ENCODE data around the gene PRSS50. TPM values are rescaled to one million over a fixed set of nuclear protein-coding genes. Genes with fewer than 3 reads are reported as not detected.

The PRSS50 gene
- total and polyA plus RNA-seq, 3 donors from 2014 or later, result 0.92 to 6.2 (median 3.8) TPM

DNA sequence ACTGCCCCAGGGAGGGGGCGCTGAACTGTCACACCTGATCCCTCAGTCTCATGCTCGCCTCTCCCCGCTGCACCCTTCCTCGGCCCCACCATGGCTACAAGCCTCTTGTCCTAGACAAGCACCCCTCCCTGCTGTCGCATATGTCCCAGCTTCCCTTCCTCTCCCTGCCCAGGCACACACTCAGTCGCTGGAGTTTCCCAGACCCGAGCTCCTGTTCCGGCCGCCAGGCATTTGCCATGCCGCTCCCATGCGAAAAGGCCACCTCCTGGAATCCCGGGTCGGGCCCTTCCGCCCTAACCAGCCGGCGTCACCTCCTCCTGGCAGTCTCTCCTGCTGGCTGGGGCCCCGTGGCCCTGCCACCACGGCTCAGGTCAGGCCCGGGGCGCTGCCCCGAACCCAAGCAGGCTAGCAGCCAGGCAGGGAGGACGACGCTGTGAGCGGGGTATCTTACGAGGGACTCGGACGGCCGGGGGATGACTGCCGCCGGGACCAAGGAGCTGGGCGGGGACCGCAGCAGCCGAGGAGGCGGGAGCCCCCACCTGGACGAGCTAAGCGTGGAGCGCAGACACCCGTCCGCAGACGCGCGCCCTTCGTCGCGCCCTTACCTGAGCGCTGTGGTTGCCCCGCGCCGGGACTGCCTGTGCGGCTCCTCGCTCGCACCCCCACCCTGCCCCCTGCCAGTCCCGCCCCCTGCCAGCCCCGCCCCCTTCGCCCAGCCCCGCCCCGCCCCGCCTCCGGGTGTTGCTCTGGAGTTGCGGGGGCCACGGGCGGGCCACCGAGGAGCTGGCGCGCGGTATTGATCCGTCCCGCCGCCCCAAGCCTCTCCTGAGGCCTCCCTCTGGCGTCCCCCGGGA lies 24.4 kb downstream of the PRSS50 start, which contains the start of gene ALS2CL:
ALS2CL (minus strand) TSS at position 642 of the 854 bp plus-strand sequence. CDS start 4,239 bp downstream, outside the sequence.
- Histone ChIP-seq H3K27ac (peak within 1 kb of the TSS; percentile 42 to 71), H3K36me3 (ENCODE audit: low read depth, missing control alignments) (no peaks in the 10 kb centered on the region), H3K27me3 (no peaks in the 10 kb centered on the region), H3K4me3 (peak within 1 kb of the TSS; percentile 61 to 68), H3K4me1 (peaks cover 41% of the 10 kb centered on the region), H3K9me3 (no peaks in the 10 kb centered on the region)
- intact Hi-C loops (cut with DNase I; ENCODE audit: low total_unique reads), result no loop called here
- WGBS, 2 donors, result 3% methylated on average over 13 to 45 of the region's 71 CpGs
- TF ChIP-seq, protein P1, sequence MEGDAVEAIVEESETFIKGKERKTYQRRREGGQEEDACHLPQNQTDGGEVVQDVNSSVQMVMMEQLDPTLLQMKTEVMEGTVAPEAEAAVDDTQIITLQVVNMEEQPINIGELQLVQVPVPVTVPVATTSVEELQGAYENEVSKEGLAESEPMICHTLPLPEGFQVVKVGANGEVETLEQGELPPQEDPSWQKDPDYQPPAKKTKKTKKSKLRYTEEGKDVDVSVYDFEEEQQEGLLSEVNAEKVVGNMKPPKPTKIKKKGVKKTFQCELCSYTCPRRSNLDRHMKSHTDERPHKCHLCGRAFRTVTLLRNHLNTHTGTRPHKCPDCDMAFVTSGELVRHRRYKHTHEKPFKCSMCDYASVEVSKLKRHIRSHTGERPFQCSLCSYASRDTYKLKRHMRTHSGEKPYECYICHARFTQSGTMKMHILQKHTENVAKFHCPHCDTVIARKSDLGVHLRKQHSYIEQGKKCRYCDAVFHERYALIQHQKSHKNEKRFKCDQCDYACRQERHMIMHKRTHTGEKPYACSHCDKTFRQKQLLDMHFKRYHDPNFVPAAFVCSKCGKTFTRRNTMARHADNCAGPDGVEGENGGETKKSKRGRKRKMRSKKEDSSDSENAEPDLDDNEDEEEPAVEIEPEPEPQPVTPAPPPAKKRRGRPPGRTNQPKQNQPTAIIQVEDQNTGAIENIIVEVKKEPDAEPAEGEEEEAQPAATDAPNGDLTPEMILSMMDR (IDR thresholded peaks at IDR 0.05), result no peak
- no peak for TF ChIP-seq POLR2A (IDR thresholded peaks at IDR 0.05)
- DNase-seq, result peak; percentile 58

DNA sequence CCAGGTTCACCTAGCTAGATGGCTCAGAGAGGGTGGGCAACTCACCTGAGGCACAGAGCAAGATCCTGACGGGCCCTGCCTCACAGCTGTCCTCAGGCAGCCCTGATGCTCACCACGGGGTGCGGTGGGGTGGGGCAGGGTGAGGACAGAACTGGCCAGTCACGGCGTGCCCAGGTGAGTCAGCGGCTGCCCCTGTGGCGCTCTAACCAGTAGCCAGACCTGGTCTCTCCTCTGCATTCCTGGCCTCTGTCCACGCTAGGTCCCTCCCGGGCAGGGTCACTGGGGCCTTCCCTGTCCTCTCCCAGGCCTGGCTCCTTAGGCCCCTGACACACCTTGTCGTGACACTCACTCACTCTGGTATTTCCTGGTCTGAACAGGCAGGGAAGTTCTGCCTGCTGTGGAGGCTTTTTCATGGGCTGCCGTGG lies 25.1 kb downstream of the PRSS50 start:
- intact Hi-C loops (cut with DNase I; ENCODE audit: low total_unique reads), result no loop called here
- 61 to 70% methylated on average over 5 to 11 of the region's 11 CpGs for WGBS, 2 donors
- H3K36me3 ChIP-seq (ENCODE audit: low read depth, missing control alignments), result no peaks in the 10 kb centered on the region
- no peaks in the 10 kb centered on the region for H3K9me3 ChIP-seq
- H3K4me3 ChIP-seq, result peak overlapping the region in 1 of 2 donors; percentile 68
- H3K27ac ChIP-seq, result no peak overlapping the region
- H3K4me1 ChIP-seq, result peaks cover 41% of the 10 kb centered on the region
- H3K27me3 ChIP-seq, result no peaks in the 10 kb centered on the region
- DNase-seq, result no peak
- TF ChIP-seq, protein P1 (IDR thresholded peaks at IDR 0.05), result no peak
- no peak for TF ChIP-seq POLR2A (IDR thresholded peaks at IDR 0.05)

DNA sequence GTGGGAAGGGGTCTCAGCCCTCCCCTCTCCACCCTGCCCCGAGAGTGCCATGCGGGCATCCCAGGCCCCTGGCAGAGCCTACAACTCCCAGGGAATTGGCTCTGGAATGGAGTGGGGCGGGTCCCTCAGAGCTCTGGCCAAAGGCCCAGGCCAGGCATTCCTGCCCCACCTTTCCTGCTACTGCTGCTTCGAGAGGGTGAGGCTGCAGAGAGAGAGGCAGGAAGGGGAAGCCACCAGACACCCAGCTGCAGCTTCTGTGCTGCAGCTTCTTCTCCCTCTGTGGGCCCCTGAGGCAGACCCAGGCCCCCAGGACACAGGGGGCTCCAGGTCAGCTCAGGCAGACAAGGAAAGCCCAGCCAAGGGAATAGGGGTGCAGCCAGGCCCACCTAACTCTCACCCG lies 26.9 kb downstream of the PRSS50 start:
- no peak overlapping the region for H3K27ac ChIP-seq
- no peak for DNase-seq
- no peaks in the 10 kb centered on the region for H3K27me3 ChIP-seq
- intact Hi-C loops (cut with DNase I; ENCODE audit: low total_unique reads), result no loop called here
- WGBS, 2 donors, result 88 to 94% methylated on average over 4 to 5 of the region's 5 CpGs
- no peaks in the 10 kb centered on the region for H3K36me3 ChIP-seq (ENCODE audit: low read depth, missing control alignments)
- no peaks in the 10 kb centered on the region for H3K9me3 ChIP-seq
- no peak overlapping the region for H3K4me3 ChIP-seq
- H3K4me1 ChIP-seq, result peaks cover 27% of the 10 kb centered on the region
- TF ChIP-seq, protein P1 (IDR thresholded peaks at IDR 0.05), result no peak
- no peak for TF ChIP-seq POLR2A (IDR thresholded peaks at IDR 0.05)

DNA sequence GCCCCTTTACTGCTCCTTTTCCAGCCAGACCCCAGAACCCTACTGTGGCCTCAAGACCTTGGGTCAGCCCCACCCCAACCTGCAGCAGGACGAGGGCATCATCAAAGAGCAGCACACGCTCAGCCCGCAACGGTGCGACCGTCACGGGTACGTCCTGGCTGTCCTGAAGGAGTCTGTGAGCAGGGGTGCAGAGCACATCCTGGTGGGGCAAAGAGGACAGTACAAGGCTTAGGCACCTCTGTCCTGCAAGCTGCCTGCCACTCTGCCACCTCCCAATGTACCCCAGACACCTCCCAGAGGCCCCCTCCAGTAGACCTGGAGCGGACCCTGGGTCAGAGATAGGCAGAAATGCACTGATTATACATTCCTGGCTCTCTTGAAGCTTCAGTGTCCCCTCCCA lies 32.2 kb downstream of the PRSS50 start:
- H3K36me3 ChIP-seq (ENCODE audit: low read depth, missing control alignments), result no peaks in the 10 kb centered on the region
- no peaks in the 10 kb centered on the region for H3K27me3 ChIP-seq
- TF ChIP-seq, protein P1 (IDR thresholded peaks at IDR 0.05), result no peak
- TF ChIP-seq POLR2A (IDR thresholded peaks at IDR 0.05), result no peak
- H3K9me3 ChIP-seq, result no peaks in the 10 kb centered on the region
- no peak for DNase-seq
- no peak overlapping the region for H3K27ac ChIP-seq
- no peak overlapping the region for H3K4me3 ChIP-seq
- no peaks in the 10 kb centered on the region for H3K4me1 ChIP-seq
- 70 to 90% methylated on average over 1 to 9 of the region's 9 CpGs for WGBS, 2 donors
- intact Hi-C loops (cut with DNase I; ENCODE audit: low total_unique reads), result no loop called here
